GM20431 (cell line): ENCODE results near the gene UQCR10.

Experiments used
- in situ Hi-C: fragments of 300-500 bp; cut with MseI, MboI; formaldehyde crosslinking; loops from one replicate; pipeline ENCODE4 v1.15.0; 2020; ENCODE audit warnings: low sequenced_read_pairs; ENCODE audit not compliant: unreplicated experiment

The UQCR10 gene

GRCh38 chr22:29767171-29768051 lies at the start of gene UQCR10:
Gene UQCR10, plus strand, starts transcription at chr22:29767369. Its CDS starts 30 bp downstream, at chr22:29767399.
- in situ Hi-C loops = no loop called here

GRCh38 chr22:29717789-29718188 lies 49.4 kb upstream of the UQCR10 start:
- in situ Hi-C loops = no loop called here

GRCh38 chr22:29718949-29719898 lies 47.9 kb upstream of the UQCR10 start:
- in situ Hi-C loops = no loop called here

GRCh38 chr22:29719899-29720645 lies 47.1 kb upstream of the UQCR10 start, which contains the start of gene CABP7:
Gene CABP7, plus strand, starts transcription at chr22:29720003. Its CDS starts 422 bp downstream, at chr22:29720425.
- in situ Hi-C loops = no loop called here

- in situ Hi-C loops = no loop called here
Measured at GRCh38 chr22:29720811-29721323, 46.3 kb upstream of the UQCR10 start.

GRCh38 chr22:29722151-29722550 lies 45.0 kb upstream of the UQCR10 start:
- in situ Hi-C loops = no loop called here

- in situ Hi-C loops = no loop called here
Measured at GRCh38 chr22:29722587-29722986, 44.6 kb upstream of the UQCR10 start.

GRCh38 chr22:29723766-29724165 lies 43.4 kb upstream of the UQCR10 start:
- in situ Hi-C loops = no loop called here

- in situ Hi-C loops = no loop called here
Measured at GRCh38 chr22:29724843-29725242, 42.3 kb upstream of the UQCR10 start.

- in situ Hi-C loops = no loop called here
Measured at GRCh38 chr22:29726106-29726505, 41.1 kb upstream of the UQCR10 start.

- in situ Hi-C loops = no loop called here
Measured at GRCh38 chr22:29726512-29727130, 40.5 kb upstream of the UQCR10 start.

- in situ Hi-C loops = no loop called here
Measured at GRCh38 chr22:29727131-29727523, 40.0 kb upstream of the UQCR10 start.

- in situ Hi-C loops = no loop called here
Measured at GRCh38 chr22:29729161-29729560, 38.0 kb upstream of the UQCR10 start.

GRCh38 chr22:29731058-29731850 lies 35.9 kb upstream of the UQCR10 start:
- in situ Hi-C loops = no loop called here

GRCh38 chr22:29732883-29733282 lies 34.3 kb upstream of the UQCR10 start:
- in situ Hi-C loops = no loop called here

- in situ Hi-C loops = no loop called here
Measured at GRCh38 chr22:29733362-29734201, 33.6 kb upstream of the UQCR10 start.

- in situ Hi-C loops = no loop called here
Measured at GRCh38 chr22:29734406-29734805, 32.8 kb upstream of the UQCR10 start.

- in situ Hi-C loops = no loop called here
Measured at GRCh38 chr22:29734838-29735237, 32.3 kb upstream of the UQCR10 start.
